Activated CD4-positive, alpha-beta T cell treated with anti-CD3 and anti-CD28 coated beads, Interleukin-2, Interleukin-6, amounts not matched to agents 100 ng/mL and 50 ng/mL, durations not matched to agents 16 hours and 8 hours (primary cell): ENCODE measurements around the gene MAGEE2.
"Not testable (repeated sequence)": the region's sequence is repeated elsewhere in the genome, so short reads cannot be mapped to it uniquely, and the experiment has no call there.

ENCODE experiments used
- DNase-seq: peaks from one replicate; pipeline ENCODE4 v3.0.0-alpha.2; 2020

MAGEE2 gene

GRCh38 chrX:75784680-75785491 lies at the start of gene MAGEE2:
TSS of gene MAGEE2 (minus strand) at chrX:75785254. CDS start at chrX:75785051, 203 bp downstream.
- no peak for DNase-seq

DNA sequence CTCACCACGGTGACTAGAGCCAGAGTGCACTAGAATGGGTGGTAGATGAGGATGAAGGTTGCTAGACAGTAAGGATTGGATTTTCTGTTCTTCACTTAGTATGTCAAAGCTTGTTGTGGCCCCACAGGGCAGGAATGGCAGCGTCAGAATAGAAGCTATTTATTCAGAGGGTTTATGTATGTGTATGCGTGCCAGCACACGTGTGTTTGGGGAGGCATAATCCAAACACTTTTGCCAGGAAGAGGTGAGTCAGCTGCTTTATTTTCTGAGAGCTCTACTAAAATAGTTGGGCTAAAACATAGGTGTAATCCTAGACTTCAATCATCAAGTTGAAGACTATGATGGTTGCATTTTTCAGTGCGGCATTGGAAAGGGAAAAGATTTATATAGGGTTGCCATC lies 1.2 kb upstream of the MAGEE2 start:
- no peak for DNase-seq

DNA sequence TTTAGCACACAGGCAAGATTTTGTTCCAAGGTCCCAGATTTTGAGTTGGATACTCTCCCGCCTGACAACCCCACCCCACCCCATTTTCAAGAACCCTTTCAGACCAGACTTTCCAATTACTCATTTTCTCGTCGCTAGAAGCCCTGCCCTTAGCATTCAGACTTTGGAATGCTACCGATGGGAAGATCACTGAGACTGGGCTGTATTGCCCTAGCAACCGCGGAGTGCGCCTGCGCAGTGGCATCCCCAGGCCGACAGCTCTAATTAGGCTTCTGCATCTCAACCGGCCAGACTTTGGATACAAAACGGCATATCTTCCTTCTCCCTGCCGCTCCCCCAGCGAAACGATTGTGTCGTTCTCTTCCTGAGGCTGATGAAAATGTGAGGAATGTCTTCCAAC lies 3.4 kb downstream of the MAGEE2 start:
- DNase-seq, result no peak

- DNase-seq, result not testable (repeated sequence)
Observed at GRCh38 chrX:75768063-75768462, 17.0 kb downstream of the MAGEE2 start.

DNA sequence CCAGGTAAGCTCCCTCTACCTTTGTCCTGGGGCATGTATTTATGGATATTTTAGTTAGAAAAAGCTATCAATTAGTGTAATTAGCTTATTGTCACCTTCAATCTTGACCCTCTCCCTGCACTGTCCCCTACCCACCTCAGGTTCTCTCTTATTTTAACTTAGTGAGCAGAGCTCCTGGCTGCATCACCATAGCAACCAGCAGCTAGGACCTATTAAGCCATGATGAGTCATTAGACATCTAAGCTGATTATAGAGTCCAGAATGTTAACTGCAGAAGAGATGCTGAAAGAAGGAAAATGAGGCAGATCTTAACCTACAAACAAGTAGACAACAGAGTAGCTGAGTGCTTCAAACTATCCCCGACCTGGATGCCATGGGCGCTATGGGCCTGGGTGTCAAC lies 36.6 kb downstream of the MAGEE2 start:
- DNase-seq, result no peak

DNA sequence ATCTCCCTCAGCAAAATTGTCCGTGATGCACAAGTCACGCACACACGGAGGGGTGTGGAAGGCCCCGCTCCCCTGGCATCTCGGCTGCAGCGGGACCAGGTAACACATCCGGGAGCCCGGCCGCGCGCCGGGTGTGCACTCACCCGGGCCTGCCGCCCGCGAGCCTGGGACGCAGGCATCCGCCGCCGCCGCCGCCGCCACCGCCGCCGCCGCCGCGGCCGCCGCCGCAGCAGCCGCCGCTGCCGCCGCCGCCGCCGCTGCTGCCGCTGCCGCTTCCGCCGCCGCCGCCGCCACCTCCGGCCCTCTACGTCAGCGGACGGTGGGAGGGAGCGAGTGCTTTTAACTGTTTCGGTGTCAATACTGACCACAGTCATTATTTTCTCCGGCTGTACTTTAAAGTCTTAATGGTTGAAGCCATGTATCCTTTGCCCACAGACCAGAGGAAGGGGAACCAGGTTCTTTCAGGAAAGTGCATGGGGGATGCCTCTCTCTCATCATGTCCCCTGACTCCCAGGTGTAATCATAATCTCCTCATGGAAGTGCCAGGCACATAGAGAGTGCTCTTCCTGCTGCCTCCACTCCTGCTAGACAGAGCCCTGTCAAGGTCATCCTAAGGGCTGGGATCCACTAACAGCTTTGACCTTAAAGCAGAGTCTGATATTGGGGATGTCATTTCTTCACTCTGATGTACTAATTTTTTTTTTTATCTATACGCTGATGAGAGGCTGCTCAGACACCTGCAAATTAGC lies 38.0 kb downstream of the MAGEE2 start:
- DNase-seq, result peak; percentile 23
